ENCODE measurements around the gene SIPA1L2.

DNA sequence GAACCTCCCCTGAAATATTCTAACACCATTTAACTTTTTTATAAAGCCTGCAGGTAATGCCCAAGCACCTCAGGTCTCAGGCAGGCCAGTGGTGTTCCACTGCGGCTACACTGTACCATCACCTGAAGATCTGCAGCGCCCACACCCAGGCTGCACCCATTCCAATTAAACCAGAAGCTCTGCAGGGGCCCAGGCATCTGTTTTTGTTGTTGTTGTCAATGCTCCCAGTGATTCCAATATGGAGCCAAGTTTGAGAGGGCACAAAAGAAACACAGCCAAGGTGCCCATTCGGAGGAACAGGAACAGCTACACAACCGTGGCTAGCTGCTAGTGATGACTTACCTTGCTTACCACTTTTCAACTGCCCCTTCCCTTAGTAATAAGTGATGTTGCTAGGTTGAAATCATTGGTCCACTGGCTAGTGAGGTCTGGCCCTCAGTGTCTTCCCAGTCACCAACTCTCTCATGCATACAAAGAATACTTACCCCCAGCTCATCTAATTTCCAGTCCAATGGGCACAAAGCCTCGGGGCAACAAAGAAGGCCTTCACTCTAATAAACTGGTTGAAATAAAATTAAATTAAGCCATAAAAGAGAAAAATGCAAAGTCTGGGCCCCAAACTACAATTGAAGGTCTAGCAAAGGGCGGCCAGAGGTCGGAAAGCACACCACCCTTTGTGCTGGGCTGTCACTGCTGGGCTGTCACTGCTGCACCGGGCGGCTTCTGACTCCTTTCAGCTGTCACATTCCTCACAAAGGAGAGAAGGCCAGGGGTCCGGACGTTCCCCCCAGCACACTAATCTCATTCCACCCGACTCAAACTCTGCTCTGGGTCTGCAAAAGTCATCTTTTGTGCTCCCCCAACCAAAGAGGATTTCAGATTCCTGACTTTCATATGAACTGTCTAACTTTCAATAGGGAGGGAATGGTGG is 34.9 kb downstream of the SIPA1L2 start:
- TF ChIP-seq, protein P1, sequence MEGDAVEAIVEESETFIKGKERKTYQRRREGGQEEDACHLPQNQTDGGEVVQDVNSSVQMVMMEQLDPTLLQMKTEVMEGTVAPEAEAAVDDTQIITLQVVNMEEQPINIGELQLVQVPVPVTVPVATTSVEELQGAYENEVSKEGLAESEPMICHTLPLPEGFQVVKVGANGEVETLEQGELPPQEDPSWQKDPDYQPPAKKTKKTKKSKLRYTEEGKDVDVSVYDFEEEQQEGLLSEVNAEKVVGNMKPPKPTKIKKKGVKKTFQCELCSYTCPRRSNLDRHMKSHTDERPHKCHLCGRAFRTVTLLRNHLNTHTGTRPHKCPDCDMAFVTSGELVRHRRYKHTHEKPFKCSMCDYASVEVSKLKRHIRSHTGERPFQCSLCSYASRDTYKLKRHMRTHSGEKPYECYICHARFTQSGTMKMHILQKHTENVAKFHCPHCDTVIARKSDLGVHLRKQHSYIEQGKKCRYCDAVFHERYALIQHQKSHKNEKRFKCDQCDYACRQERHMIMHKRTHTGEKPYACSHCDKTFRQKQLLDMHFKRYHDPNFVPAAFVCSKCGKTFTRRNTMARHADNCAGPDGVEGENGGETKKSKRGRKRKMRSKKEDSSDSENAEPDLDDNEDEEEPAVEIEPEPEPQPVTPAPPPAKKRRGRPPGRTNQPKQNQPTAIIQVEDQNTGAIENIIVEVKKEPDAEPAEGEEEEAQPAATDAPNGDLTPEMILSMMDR (IDR thresholded peaks at IDR 0.05 in 8 of 11, conservative IDR thresholded peaks at IDR 0.05 in 3 of 11), result no peak
- TF ChIP-seq POLR2A (IDR thresholded peaks at IDR 0.05), result no peak

Data from spleen (tissue), 7 donors.